ENCODE results near the gene RHBDL1.
A peak's percentile ranks its signal among the peaks of the same experiment; 100 is the strongest.

RHBDL1 gene

GRCh38 chr16:722835-723633, 47.6 kb downstream of the RHBDL1 start:
- no peak for DNase-seq

DNA sequence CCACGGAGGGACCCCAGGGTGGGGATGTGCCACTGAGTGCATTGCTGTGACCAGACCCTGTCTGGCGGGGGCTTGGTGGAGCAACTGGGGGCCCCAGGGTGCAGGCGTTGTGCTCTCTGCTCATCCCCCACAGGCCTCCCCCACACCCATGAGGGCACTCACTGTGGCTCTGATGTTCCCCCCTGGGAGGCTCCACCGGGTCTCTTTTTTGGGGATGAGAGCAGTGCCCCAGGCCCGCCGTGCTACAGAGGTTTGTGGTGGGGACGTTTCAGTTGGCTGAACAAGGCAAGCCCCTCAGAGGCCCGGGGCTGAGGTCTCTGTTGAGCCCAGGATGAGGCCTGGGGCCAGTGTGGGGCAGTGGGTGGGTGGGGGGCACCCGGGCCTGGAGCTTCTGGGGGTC, 48.2 kb downstream of the RHBDL1 start:
- DNase-seq, result no peak

GRCh38 chr16:724188-725040, 48.9 kb downstream of the RHBDL1 start:
- DNase-seq, result no peak

DNA sequence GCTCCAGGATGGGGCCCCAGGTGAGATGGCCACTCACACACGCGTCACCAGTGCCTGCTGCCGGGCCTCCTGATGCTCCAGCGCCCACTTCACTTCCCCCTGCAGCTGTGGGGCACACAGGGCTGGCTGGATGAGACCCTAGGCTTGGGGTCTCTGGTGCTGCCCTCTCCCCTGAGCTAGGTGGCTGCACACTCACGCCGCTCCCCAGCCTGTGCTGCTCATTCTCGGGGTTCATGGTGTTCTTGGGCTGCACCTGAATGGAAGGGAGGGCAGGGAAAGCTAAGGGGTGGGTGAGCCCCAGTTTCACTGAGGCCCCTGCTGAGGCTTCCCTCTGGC, 49.5 kb downstream of the RHBDL1 start:
- DNase-seq, result no peak

- no peak for DNase-seq
Observed at GRCh38 chr16:725463-726187, 50.2 kb downstream of the RHBDL1 start.

GRCh38 chr16:726188-726437, 50.6 kb downstream of the RHBDL1 start:
- DNase-seq, result no peak

- peak; percentile 76 for DNase-seq
Observed at GRCh38 chr16:726438-727290, 51.2 kb downstream of the RHBDL1 start, which contains the start of the genes CCDC78 and HAGHL. Gene CCDC78, minus strand, starts transcription at chr16:726443. Its CDS starts 76 bp downstream, at chr16:726367. Gene HAGHL, plus strand, starts transcription at chr16:727106. Its CDS starts 404 bp downstream, at chr16:727510.

DNA sequence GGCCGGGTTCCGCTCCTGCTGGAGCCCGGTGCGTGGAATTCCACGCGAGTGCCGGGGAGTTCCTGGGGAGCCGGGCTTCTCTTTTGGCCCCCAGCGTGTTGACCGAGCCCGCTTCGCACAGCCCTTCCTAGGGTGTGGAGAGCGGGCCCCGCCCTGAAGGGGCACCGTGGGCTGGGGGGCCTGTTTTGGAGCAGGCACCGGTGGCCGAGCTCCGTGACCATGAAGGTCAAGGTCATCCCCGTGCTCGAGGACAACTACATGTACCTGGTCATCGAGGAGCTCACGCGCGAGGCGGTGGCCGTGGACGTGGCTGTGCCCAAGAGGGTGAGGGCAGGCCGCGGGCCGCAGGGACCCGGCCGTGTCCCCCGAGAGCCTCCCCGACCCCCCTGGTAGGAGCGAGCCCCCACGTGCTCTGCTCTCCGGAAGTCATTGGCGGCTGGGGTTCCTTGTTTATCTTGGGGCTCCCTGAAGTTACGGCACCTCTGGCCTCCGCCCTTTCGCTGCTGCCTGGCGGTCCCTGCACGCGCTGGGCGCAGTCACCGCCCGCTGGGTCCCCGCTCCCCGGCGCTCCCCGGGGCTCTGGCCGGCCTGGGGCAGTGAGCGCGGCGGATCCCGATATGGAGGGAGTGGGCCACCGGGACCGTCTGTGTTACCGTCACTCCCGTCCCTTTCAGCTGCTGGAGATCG, 52.0 kb downstream of the RHBDL1 start:
- peak; percentile 40 for DNase-seq

All from CD4-positive, alpha-beta T cell treated with Interleukin-12 subunit alpha and Interleukin-12 subunit beta, for 1 hour (primary cell).